Body of pancreas (tissue), 4 donors: Measurements from ENCODE around the gene PPFIA2. TPM values are rescaled to one million over a fixed set of nuclear protein-coding genes. Genes with fewer than 3 reads are reported as not detected.

Experiments used
- ATAC-seq: fragments of 150-250 bp; one replicate; pipeline ENCODE4 v1.9.1; 2016
- DNase-seq, 4 donors: peaks; one replicate each; pipeline ENCODE4 v3.0.0-alpha.2; 2019
- H3K27ac ChIP-seq, 4 donors: fragments of 200-600 bp; sonication (generic); 1 replicate in 3 of 4; 2 replicates in 1 of 4; pipeline versions ENCODE4 v1.5.1 to v1.6.1; 2016 to 2019; ENCODE audit warnings: mild to moderate bottlenecking in 1 of 4, mixed read lengths in 1 of 4, moderate library complexity in 1 of 4
- H3K27me3 ChIP-seq, 2 donors: fragments of 200-600 bp; sonication (generic); one replicate each; pipeline ENCODE4 v1.6.0; 2016; ENCODE audit warnings: mild to moderate bottlenecking in 1 of 2
- H3K36me3 ChIP-seq, 2 donors: fragments of 200-600 bp; sonication (generic); replicated peaks in 1 of 2; 2 replicates each; pipeline ENCODE4 v1.5.1; 2016; ENCODE audit warnings: low read depth in 2 of 2; ENCODE audit not compliant: insufficient read depth in 1 of 2
- H3K4me1 ChIP-seq: fragments of 200-600 bp; sonication (generic); one replicate; pipeline ENCODE4 v1.6.0; 2016
- H3K4me3 ChIP-seq, 2 donors: fragments of 200-600 bp; sonication (generic); 1 replicate in 1 of 2; 2 replicates in 1 of 2; pipeline ENCODE4 v1.5.1; 2016 to 2019
- H3K9me3 ChIP-seq, 3 donors: fragments of 200-600 bp; sonication (generic); 1 replicate in 2 of 3; 2 replicates in 1 of 3; pipeline ENCODE4 v1.5.1; 2016
- POLR2A ChIP-seq, 3 donors: fragments of 450-650 bp; IDR thresholded peaks; one replicate each; pipeline ENCODE4 v1.6.1; 2016; ENCODE audit warnings: antibody characterized with exemption in 3 of 3, mild to moderate bottlenecking in 2 of 3
- WGBS, 2 donors: methylation state at CpG; one replicate each; pipeline ENCODE4 v1.1.5; 2017; 5-methylcytosine and 5-hydroxymethylcytosine counted together
- intact Hi-C: fragments of 100-400 bp; cut with DNase I; formaldehyde crosslinking; loops from one replicate; pipeline ENCODE4 v1.15.1; 2023
- total RNA-seq, 2 donors: library from RNA; depleted of rRNA; stranded (reverse); fragments of >200 nt; gene quantifications; one replicate each; pipeline ENCODE4 v1.1.0, GENCODE V29; 2016
- TF ChIP-seq, protein P1 (sequence below), 7 experiments: fragments of 450-650 bp in 4 of 7; fragments of 200-600 bp in 3 of 7; sonication (generic) in 3 of 7; IDR thresholded peaks; one replicate each; pipeline ENCODE4 v1.5.1; 2016 to 2019; ENCODE audit warnings: antibody characterized with exemption in 7 of 7

Gene PPFIA2
- total RNA-seq, 2 donors from 2014 or later: 0.52 TPM; not detected in 1

DNA sequence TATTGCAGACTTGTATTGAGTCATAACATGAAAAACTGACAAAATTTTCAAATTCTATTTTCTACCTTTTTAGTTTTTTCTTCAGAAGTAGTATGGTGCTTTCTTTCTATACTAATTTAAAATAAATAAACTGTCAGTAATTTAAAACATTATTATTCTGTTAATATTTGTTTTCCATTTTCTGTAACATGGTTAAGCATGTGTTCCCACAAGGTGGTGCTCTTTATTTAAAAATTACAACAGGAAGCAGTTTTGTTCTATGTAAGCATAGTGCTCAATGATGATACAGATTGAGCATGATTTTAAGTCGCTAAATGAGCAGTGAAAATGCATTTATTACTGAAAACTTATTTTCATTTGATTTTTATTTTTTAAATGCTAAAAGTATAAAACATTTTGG lies 114.6 kb downstream of the PPFIA2 start:
- no peaks in the 10 kb centered on the region for H3K27me3 ChIP-seq
- 0 to 2% methylated on average over 1 of the region's 1 CpG for WGBS, 2 donors
- no peak overlapping the region for H3K4me3 ChIP-seq
- H3K36me3 ChIP-seq: no peaks in the 10 kb centered on the region
- intact Hi-C loops: no loop called here
- peaks cover 0 to 2% (median 0%) of the 10 kb centered on the region in 3 donors for H3K9me3 ChIP-seq
- H3K4me1 ChIP-seq: no peaks in the 10 kb centered on the region
- ATAC-seq (peak; percentile 71), DNase-seq (peak in 1 of 4 donors; percentile 15)
- no peak for TF ChIP-seq POLR2A (IDR thresholded peaks at IDR 0.05)
- TF ChIP-seq, protein P1, sequence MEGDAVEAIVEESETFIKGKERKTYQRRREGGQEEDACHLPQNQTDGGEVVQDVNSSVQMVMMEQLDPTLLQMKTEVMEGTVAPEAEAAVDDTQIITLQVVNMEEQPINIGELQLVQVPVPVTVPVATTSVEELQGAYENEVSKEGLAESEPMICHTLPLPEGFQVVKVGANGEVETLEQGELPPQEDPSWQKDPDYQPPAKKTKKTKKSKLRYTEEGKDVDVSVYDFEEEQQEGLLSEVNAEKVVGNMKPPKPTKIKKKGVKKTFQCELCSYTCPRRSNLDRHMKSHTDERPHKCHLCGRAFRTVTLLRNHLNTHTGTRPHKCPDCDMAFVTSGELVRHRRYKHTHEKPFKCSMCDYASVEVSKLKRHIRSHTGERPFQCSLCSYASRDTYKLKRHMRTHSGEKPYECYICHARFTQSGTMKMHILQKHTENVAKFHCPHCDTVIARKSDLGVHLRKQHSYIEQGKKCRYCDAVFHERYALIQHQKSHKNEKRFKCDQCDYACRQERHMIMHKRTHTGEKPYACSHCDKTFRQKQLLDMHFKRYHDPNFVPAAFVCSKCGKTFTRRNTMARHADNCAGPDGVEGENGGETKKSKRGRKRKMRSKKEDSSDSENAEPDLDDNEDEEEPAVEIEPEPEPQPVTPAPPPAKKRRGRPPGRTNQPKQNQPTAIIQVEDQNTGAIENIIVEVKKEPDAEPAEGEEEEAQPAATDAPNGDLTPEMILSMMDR (IDR thresholded peaks at IDR 0.05): peak; percentile 16 to 78 (median 70)
- no peak overlapping the region for H3K27ac ChIP-seq

DNA sequence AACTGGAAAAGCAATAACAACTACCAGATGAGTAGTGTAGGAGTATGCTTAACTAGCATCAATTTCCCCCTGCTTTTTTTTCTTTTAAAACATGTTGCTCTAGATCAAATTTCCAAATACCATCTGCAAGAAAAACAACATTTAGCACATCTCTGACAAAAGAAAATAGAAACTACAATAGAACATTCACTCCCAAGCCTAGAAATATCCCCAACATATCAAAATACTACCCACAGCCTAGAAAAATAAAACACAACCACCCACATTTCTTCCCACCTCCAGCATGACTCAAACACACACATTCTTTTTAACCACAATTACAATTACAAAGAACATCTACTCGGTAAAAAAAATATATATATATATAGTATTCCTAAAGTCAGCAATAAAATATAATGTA lies 120.0 kb downstream of the PPFIA2 start:
- H3K4me1 ChIP-seq: no peaks in the 10 kb centered on the region
- DNase-seq (no peak), ATAC-seq (no peak)
- no peaks in the 10 kb centered on the region for H3K36me3 ChIP-seq
- H3K9me3 ChIP-seq: no peaks in the 10 kb centered on the region
- no peak overlapping the region for H3K27ac ChIP-seq
- intact Hi-C loops: no loop called here
- H3K27me3 ChIP-seq: no peaks in the 10 kb centered on the region
- TF ChIP-seq POLR2A (IDR thresholded peaks at IDR 0.05): no peak
- TF ChIP-seq, protein P1 (IDR thresholded peaks at IDR 0.05): no peak
- 38 to 47% methylated on average over 1 of the region's 1 CpG for WGBS, 2 donors
- no peak overlapping the region for H3K4me3 ChIP-seq

DNA sequence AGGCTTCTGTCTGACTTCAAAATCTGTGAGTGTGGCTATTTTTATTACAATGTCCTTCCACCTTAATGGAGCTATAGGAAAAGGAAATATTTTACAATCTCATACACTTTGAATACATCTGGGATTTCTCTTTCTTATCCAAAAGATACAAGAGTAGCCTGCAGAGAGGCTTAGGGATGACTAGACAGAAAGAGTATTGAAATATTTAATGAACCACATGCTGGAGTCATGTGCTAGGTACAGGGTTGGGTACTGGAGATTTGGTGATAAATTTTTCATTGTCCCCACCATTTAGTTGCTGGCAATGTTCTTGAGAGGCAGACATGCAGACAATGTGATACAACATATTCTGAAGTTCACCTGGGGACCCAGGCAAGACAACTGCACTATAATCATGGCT lies 126.0 kb downstream of the PPFIA2 start:
- ATAC-seq (no peak), DNase-seq (no peak)
- TF ChIP-seq, protein P1 (IDR thresholded peaks at IDR 0.05): no peak
- no peak for TF ChIP-seq POLR2A (IDR thresholded peaks at IDR 0.05)
- no peak overlapping the region for H3K27ac ChIP-seq
- no peaks in the 10 kb centered on the region for H3K4me1 ChIP-seq
- H3K4me3 ChIP-seq: no peak overlapping the region
- no peaks in the 10 kb centered on the region for H3K9me3 ChIP-seq
- no peaks in the 10 kb centered on the region for H3K36me3 ChIP-seq
- intact Hi-C loops: no loop called here
- no peaks in the 10 kb centered on the region for H3K27me3 ChIP-seq

DNA sequence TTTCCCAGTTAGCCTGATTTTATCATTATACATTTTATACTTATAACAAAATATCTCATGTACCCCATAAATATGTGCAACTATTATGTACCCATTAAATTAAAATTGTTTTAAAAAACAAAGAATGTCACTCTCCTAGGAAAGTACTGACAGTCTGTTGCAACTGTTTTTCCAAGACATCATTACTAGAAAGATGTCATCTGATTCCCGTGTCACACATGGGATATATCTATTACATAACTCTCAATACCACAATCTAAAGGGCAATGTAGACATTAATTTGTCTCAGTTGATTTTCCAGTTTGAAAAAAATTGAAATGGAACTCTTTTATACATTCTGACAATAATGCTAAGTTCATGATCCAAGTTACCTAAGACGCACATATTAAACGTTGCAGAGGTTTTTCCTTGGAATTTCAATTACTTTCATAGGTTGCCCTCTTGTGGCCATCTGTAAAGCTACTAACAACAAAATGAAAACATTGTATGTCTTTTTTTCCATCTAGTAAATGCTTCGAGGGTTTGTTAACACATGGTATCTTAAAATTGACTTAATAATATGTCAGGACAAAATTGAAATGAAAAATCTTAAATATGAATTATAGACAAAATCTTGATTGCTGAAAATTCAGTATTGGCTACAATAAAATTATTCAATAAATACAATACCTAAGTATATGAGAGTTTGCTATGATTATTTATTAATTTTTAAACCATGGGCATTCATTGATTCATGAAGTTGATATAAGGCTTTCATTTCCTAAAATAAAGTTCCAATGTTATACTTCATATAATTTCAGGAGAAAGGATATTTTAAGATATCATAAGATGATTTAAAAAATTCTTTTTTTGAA lies 131.6 kb downstream of the PPFIA2 start:
- DNase-seq: peak in 1 of 4 donors; percentile 22
- Histone ChIP-seq H3K27me3 (no peaks in the 10 kb centered on the region), H3K4me1 (no peaks in the 10 kb centered on the region), H3K9me3 (no peaks in the 10 kb centered on the region), H3K27ac (no peak overlapping the region), H3K4me3 (no peak overlapping the region), H3K36me3 (no peaks in the 10 kb centered on the region)
- WGBS, 2 donors: 6 to 8% methylated on average over 4 of the region's 4 CpGs
- no peak for ATAC-seq
- TF ChIP-seq POLR2A (IDR thresholded peaks at IDR 0.05): no peak
- TF ChIP-seq, protein P1 (IDR thresholded peaks at IDR 0.05): peak; percentile 11 to 64 (median 56)
- intact Hi-C loops: no loop called here

DNA sequence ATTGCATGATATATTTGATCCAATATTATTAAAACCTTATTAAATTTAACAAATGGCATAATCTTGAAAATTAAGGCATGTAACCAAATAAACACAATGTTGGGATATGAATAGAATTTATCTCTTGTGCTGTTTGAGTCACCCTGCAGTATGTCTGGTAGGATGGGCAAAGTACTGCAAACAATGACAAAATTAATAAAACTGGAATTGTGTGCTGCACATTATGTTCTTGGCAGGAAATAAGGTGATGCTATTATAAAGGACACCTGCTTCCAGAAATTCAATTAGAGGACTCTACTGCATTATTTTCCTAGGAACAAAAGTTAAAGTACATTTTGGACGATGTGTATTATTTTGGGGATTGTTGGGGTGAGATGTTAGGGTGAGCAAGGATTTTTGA lies 132.7 kb downstream of the PPFIA2 start:
- DNase-seq (no peak), ATAC-seq (no peak)
- Histone ChIP-seq H3K36me3 (no peaks in the 10 kb centered on the region), H3K9me3 (no peaks in the 10 kb centered on the region), H3K27ac (no peak overlapping the region), H3K4me1 (no peaks in the 10 kb centered on the region), H3K4me3 (no peak overlapping the region), H3K27me3 (no peaks in the 10 kb centered on the region)
- intact Hi-C loops: no loop called here
- 18 to 23% methylated on average over 1 of the region's 1 CpG for WGBS, 2 donors
- TF ChIP-seq, protein P1 (IDR thresholded peaks at IDR 0.05): no peak
- TF ChIP-seq POLR2A (IDR thresholded peaks at IDR 0.05): no peak
